Body of pancreas (tissue), 4 donors: ENCODE results near the gene BUB1B.

Source experiments
- CTCF ChIP-seq, 7 experiments: fragments of 450-650 bp in 4 of 7; fragments of 200-600 bp in 3 of 7; sonication (generic) in 3 of 7; IDR thresholded peaks; one replicate each; pipeline ENCODE4 v1.5.1; 2016 to 2019; ENCODE audit warnings: antibody characterized with exemption in 7 of 7
- POLR2A ChIP-seq, 3 donors: fragments of 450-650 bp; IDR thresholded peaks; one replicate each; pipeline ENCODE4 v1.6.1; 2016; ENCODE audit warnings: antibody characterized with exemption in 3 of 3, mild to moderate bottlenecking in 2 of 3

DNA sequence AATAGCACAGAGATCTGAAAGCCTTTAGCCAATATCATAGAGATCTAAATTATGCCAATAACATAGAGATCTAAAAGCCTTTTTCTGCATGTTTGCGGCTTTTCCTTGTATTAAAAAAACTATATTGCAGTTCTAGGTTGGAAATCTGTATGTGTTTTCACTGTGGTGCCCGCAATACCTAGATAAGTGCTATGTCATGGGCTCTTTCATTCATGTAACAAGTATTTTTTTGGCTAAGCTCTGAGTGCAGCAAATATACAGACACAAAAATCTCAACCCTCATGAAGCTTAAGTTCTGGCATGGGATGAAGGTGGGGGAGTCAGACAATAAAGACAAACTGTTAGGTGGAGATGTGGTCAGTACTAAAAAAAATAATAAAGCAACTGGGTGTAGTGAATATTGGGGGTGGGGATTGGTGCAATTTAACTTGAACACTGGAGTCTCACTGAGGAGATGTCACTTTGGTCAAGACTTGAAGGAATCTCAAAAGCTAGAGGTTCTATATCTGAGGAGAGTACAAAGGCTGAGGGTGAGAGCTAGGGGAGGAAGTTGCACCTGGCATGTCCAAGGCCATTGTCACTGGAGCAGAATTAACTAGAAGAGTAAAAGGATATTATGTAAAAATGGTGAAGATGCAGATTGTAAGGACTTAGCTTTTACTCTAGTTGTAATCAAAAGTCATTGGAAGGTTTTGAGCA lies 973 bp downstream of the BUB1B start:
- TF ChIP-seq POLR2A (IDR thresholded peaks at IDR 0.05), result no peak
- TF ChIP-seq CTCF (IDR thresholded peaks at IDR 0.05), result no peak
